ENCODE data around the gene PLEKHN1. TPM values are rescaled to one million over a fixed set of nuclear protein-coding genes. Genes with fewer than 3 reads are reported as not detected.

PLEKHN1 gene
- total RNA-seq, 1 donor from 2014 or later = 1.4 TPM

GRCh38 chr1:1021920-1022259 is 55.6 kb downstream of the PLEKHN1 start:
- DNase-seq (ENCODE audit: extremely low read depth, low read depth, low spot score) = no peak

- no peak for DNase-seq (ENCODE audit: extremely low read depth, low read depth, low spot score)
Observed at GRCh38 chr1:1022302-1023009, 56.2 kb downstream of the PLEKHN1 start.

- no peak for DNase-seq (ENCODE audit: extremely low read depth, low read depth, low spot score)
Observed at GRCh38 chr1:1023700-1024099, 57.4 kb downstream of the PLEKHN1 start.

GRCh38 chr1:1024149-1024770 is 58.0 kb downstream of the PLEKHN1 start:
- no peak for DNase-seq (ENCODE audit: extremely low read depth, low read depth, low spot score)

- no peak for DNase-seq (ENCODE audit: extremely low read depth, low read depth, low spot score)
Observed at GRCh38 chr1:1024771-1025699, 58.8 kb downstream of the PLEKHN1 start.

Other genes with a start within 250 kb of the PLEKHN1 start
- 2.0 TPM in 1 of 2 replicates, not detected in the other for gene SAMD11, start 42.6 kb upstream of the PLEKHN1 start, total RNA-seq
- 73.8 and 73.9 TPM in 2 replicates for gene NOC2L, start 7.2 kb upstream of the PLEKHN1 start, total RNA-seq
- 11.7 and 21.1 TPM in 2 replicates for gene KLHL17, start 5.9 kb upstream of the PLEKHN1 start, total RNA-seq
- gene PERM1, start 15.6 kb downstream of the PLEKHN1 start, total RNA-seq = not detected in 2 replicates
- gene HES4, start 33.6 kb downstream of the PLEKHN1 start, total RNA-seq = 90.3 and 219 TPM in 2 replicates
- 196 and 518 TPM in 2 replicates for gene ISG15, start 47.0 kb downstream of the PLEKHN1 start, total RNA-seq
- gene AGRN, start 53.6 kb downstream of the PLEKHN1 start, total RNA-seq = 306 and 382 TPM in 2 replicates
- not detected in 2 replicates for gene RNF223, start 107.8 kb downstream of the PLEKHN1 start, total RNA-seq
- gene C1orf159, start 149.6 kb downstream of the PLEKHN1 start, total RNA-seq = 13.5 and 32.1 TPM in 2 replicates
- not detected in 2 replicates for gene TTLL10, start 207.4 kb downstream of the PLEKHN1 start, total RNA-seq
- gene TNFRSF18, start 240.1 kb downstream of the PLEKHN1 start, total RNA-seq = 0.58 TPM in 1 of 2 replicates, not detected in the other
- 5.6 and 58.5 TPM in 2 replicates for gene TNFRSF4, start 247.7 kb downstream of the PLEKHN1 start, total RNA-seq

All from glomerular endothelial cell (primary cell).